ENCODE data around the gene PDLIM5.
"Not testable (repeated sequence)": the region's sequence is repeated elsewhere in the genome, so short reads cannot be mapped to it uniquely, and the experiment has no call there.

The PDLIM5 gene, protein sequence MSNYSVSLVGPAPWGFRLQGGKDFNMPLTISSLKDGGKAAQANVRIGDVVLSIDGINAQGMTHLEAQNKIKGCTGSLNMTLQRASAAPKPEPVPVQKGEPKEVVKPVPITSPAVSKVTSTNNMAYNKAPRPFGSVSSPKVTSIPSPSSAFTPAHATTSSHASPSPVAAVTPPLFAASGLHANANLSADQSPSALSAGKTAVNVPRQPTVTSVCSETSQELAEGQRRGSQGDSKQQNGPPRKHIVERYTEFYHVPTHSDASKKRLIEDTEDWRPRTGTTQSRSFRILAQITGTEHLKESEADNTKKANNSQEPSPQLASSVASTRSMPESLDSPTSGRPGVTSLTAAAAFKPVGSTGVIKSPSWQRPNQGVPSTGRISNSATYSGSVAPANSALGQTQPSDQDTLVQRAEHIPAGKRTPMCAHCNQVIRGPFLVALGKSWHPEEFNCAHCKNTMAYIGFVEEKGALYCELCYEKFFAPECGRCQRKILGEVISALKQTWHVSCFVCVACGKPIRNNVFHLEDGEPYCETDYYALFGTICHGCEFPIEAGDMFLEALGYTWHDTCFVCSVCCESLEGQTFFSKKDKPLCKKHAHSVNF
- total RNA-seq, result 25.3 to 36.1 (median 28.5) reads per million in 4 donors

- peak; percentile 77 to 91 (median 83) for DNase-seq
Measured at GRCh38 chr4:94451695-94452475, at the start of gene PDLIM5. Gene PDLIM5, plus strand, starts transcription at chr4:94451942. Its CDS starts 3,347 bp downstream, at chr4:94455289.

GRCh38 chr4:94402439-94402838 is 49.3 kb upstream of the PDLIM5 start:
- DNase-seq, result not testable (repeated sequence)

DNA sequence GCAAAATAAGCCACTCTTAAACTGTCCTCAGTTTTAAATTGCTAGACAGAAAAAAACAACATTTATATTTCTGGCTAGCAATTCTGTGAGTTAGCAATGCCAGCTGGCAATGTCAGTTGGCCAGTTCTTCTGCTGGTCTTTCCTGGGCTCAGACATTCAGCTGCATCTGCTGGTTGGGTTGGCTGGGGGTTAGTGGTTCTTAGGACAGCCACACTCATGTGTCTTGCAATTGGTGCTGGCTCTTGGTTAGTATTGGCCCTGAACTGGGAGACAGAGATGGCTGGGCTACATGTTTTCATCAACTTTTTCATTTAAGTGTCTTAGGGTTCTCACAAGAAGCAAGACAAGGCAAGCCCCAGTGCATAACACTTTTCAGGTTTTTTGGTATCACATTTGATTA is 48.0 kb upstream of the PDLIM5 start:
- DNase-seq, result no peak

GRCh38 chr4:94406668-94407437 is 44.9 kb upstream of the PDLIM5 start:
- peak; percentile 7 to 60 (median 31) for DNase-seq

DNA sequence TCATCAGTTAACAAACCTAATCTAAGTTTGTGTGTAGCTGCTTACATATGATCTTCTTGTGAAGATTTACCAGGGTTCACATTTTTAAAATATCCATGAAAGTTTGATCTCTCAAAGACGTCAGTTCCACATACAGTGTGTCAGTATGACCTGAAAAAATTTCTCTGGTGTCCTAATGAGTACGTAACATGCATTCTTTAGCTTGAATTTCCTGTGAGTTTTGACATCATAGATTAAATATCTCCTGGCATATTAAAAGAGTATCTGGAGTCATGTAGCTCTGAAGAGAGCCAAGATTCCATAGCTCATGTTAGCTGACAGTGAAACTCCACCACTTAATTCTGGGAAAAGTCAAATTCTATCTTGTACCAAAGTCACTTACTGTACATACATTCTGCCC is 43.9 kb upstream of the PDLIM5 start:
- DNase-seq, result no peak

DNA sequence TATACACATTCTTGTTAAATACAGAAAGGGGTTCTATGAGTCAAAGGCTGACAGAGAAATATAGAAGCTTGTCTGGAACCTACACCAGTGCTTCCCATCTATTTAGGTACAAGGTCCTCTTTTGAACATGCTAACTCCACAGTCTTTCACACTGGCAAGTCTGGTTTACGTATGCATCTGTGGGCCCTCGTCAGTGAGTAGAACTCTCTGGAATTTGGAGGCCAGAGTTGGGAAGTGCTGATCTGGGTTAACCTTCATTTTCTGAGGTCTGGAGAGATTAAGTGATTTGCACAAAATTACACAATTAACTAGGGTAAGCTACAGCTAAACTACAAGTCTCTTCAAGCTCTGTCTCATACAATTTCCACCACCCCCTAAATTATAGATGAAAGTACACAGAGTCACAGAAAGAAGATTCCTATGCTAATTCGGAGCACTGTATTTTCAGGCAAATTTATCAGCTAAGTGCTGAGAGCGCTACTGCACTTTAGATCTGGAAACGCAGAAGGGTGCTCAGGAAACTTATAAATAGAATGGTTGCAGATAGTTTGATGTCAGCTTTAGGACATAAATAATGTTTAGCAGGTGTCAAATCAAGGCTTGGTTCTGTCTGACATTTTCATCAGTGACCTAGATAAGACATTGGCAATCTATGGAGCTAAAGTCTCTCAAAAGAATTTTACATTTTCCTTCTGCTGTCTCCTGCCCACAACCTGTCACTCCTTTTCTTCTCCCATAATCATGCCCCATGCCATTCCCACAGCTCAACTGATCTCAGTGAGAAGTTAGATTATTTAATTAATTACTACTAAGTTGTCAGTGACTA is 43.0 kb upstream of the PDLIM5 start:
- DNase-seq, result no peak

GRCh38 chr4:94409375-94409679 is 42.4 kb upstream of the PDLIM5 start:
- no peak for DNase-seq

- DNase-seq, result no peak
Measured at GRCh38 chr4:94409962-94410361, 41.8 kb upstream of the PDLIM5 start.

DNA sequence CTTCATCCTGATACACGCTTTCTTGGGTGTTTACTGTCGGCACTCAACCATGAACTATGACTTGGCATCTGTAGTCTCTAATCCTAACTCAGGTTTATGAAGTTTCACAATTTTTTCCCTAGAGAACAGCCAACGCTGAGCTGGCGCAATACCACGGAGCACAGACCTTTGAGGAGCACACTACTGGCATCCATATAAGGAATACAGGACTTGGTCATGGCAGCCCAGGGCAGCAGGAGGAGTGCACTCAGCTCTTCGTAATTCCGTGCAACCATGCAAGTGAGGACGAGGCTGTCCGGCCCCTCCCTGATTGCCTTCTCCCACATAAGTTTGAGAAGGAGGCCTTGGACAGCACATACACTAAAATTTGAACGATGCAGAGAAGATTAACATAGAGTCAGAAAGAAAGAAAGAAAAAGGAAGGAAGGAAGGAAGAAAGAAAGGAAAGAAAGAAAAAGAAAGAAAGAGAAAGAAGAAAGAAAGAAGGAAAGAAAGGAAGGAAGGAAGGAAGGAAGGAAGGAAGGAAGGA is 41.0 kb upstream of the PDLIM5 start:
- DNase-seq, result no peak

- no peak for DNase-seq
Measured at GRCh38 chr4:94411296-94411695, 40.4 kb upstream of the PDLIM5 start.

DNA sequence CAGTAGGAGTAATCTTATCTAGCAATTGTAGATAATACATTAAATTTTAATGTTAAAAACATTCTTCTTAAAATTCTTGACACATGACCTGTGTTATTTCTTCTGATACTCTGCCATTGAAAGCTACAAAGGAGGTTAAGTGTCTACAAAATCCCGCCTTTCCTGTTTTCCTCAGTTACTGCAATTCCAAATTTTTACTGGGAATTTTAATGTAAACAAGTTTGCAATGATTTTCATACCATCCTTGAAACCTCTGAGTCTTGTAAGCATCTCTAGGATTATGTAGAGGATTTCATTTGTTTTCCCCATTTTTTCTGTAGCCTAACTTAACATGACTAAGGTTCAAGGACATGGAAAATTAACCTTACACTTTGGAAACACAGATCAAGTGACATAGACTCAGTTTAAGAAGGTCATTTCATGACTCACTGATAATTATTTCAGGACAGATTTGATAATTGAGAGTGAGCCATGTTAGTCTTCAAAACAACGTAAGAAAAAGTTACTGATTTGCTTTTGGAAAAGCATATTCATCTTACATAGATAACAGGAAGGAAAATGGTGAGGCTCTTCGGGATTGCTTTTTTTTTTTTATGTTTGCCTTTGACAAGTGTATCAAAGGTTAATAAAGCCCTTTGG is 39.6 kb upstream of the PDLIM5 start:
- no peak for DNase-seq

DNA sequence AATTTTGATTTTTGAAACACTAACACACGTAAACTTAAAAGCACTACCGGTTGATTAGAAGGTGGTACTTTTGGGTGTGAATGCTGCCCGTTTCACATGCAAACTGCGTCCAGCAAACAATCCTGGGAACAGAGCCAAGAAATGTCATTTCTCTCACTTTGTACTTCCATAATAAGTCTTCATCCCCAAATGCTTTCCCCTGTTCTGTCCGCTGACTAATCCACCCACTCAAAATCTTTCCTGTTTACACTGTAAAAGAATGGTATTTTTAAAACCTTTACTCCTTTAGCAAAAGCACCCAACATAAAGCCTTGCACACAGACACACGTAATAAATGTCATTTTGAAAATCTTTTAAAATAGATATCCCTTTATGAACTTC is 39.1 kb upstream of the PDLIM5 start:
- no peak for DNase-seq

DNA sequence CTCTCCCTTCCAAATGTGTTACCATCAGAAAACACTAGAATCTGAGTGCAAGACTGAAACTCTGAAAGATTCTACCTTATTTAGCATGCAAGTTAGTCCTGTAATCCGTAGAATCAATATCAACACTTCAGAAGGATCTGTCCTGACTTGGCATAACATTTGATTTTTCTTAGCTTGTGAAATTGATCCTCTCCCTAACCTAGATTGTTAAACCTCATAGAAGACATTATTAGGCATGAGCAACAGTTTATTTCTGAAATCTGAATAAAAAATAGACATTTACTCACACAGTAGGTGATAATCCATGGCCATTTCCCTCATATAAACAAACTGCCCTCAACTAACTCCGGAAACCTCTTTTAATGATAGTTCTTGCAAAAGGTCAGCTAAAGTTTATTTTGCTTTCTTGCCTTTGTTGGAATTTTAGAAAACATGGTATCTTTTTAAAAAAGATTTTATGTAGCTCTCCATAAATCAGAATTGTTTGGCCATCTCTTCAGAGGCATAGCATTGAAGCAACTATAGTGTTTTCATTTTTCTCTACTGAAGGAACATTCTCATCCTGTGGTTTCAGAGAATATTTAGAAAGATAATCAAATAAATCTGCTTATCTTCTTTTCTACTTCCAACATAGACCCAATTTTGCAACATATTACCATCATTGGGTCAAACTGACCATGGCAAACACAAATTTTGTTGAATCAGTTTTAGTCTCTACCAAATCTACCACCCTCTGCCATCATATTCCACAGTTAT is 38.5 kb upstream of the PDLIM5 start:
- DNase-seq, result no peak

DNA sequence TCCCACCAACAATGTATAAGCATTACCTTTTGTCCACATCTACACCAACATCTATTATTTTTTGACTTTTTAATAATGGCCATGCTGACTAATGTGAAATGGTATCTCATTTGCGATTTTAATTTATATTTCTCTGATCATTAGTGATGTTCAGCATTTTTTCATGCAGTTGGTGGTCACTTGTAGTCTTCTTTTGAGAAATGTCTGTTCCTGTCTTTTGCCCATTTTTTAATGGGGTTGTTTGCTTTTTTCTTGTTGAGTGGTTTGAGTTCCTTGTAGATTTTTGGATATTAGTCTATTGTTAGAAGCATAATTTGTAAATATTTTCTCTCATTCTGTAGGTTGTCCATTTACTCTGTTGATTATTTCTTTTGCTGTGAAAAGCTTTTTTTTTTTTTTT is 36.8 kb upstream of the PDLIM5 start:
- no peak for DNase-seq

GRCh38 chr4:94415448-94415847 is 36.3 kb upstream of the PDLIM5 start:
- DNase-seq, result no peak

DNA sequence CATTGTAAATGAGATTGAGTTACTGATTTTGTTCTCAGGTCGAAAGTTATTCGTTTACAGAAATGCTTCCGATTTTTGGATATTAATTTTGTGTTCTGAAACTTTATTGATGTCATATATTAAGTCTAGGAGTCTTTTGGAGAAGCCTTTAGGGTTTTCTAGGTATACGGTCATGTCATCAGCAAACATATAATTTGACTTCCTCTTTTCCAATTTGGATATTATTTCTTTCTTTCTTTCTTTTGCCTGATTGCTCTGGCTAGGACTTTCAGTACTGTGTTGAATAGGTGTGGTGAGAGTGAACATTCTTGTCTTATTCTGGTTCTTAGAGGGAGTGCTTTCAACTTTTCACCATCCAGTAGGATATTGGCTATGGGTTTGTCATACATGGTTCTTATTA is 35.4 kb upstream of the PDLIM5 start:
- DNase-seq, result no peak

DNA sequence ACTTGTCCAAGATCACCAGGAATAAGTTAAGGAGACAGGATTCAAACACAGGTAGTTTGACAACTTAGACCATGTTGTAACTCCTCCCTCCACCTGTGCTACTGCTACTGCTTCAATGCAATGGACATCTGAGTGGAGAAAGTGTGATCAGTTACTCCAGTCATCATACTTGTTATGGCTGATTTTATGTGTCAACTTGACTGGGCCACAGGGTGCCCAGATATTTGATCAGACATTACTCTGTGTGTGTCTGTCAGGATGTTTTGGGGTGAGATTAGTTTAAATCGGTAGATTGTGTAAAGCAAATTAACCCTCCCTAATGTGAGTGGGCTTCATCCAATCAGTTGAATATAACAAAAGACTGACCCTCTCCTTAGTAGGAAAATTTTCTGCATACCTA is 34.8 kb upstream of the PDLIM5 start:
- no peak for DNase-seq

DNA sequence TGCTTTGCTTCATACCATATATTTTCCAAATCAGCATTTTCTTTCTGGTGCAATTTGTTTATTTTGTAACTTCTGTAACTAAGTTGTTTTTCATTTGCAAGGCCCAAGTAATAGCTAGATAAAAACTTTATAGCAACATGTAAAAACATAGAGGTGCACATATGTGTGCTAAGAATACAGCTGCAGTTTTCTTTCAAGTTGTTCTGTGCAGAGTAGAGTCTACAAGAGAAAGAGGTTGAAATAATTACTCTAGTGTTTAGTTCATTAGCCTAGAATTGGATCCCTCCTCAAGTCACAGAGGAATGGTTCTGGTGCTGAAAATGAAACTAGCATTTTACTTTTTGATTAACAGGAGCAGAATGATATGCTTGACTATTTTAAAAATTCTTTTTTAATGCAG is 32.2 kb upstream of the PDLIM5 start:
- DNase-seq, result no peak

DNA sequence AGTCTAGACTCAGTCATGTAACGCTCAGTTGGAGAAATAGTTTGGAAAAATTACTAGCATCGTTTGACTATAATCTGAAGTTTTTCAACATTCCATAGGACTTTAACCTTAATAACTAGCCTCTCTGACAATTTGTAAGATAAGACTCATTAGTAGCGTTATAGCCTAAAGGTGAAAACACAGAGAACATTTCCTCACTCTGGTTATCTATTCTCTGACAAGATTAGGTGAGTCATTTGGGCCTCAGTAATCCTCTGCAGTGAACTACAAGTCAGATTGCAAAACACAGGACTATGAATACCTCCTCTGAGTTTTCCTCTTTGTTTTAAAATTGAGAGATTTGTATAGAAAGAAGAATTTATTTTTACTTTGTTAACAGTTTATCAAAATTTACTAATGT is 31.8 kb upstream of the PDLIM5 start:
- no peak for DNase-seq

DNA sequence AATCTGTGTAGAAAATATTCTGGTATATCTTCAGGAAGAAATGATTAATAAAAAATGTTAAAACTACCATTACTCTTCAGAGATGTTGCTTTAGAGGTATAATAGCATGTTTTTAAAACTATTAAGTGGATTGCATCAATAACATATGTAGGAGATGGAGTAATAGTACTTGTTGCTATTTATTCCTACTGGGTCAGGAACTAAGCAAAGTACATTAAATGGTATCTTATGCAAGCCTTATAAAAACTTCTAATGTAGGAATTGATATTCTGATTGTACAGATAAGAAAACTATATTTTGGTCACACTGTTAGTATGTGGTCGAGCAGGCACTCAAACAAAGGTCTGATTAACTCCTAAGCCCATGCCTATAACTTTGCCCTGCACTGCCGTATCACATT is 31.4 kb upstream of the PDLIM5 start:
- no peak for DNase-seq

GRCh38 chr4:94426783-94427182 is 25.0 kb upstream of the PDLIM5 start:
- no peak for DNase-seq

Data from T-helper 1 cell (primary cell).